ENCODE measurements around the gene HLCS.

The HLCS gene

GRCh38 chr21:36735724-36736320 is 230.6 kb downstream of the HLCS start:
- DNase-seq, result no peak

GRCh38 chr21:36735201-36735515 is 231.3 kb downstream of the HLCS start:
- no peak for DNase-seq

GRCh38 chr21:36734367-36735200 is 231.9 kb downstream of the HLCS start:
- DNase-seq, result no peak

GRCh38 chr21:36733857-36734256 is 232.6 kb downstream of the HLCS start:
- DNase-seq, result no peak

- DNase-seq, result no peak
Observed at GRCh38 chr21:36732761-36733160, 233.7 kb downstream of the HLCS start.

- no peak for DNase-seq
Observed at GRCh38 chr21:36732217-36732616, 234.3 kb downstream of the HLCS start.

GRCh38 chr21:36730291-36731281 is 235.9 kb downstream of the HLCS start:
- DNase-seq, result no peak

- DNase-seq, result no peak
Observed at GRCh38 chr21:36729310-36729970, 237.0 kb downstream of the HLCS start.

GRCh38 chr21:36728371-36729111 is 237.9 kb downstream of the HLCS start:
- DNase-seq, result no peak

- no peak for DNase-seq
Observed at GRCh38 chr21:36727866-36728265, 238.6 kb downstream of the HLCS start.

GRCh38 chr21:36725793-36726386 is 240.6 kb downstream of the HLCS start:
- no peak for DNase-seq

- DNase-seq, result no peak
Observed at GRCh38 chr21:36724660-36725059, 241.8 kb downstream of the HLCS start.

GRCh38 chr21:36723371-36723881 is 243.0 kb downstream of the HLCS start:
- DNase-seq, result no peak

GRCh38 chr21:36722370-36723368 is 243.8 kb downstream of the HLCS start:
- DNase-seq, result no peak

GRCh38 chr21:36721817-36722216 is 244.7 kb downstream of the HLCS start:
- DNase-seq, result no peak

GRCh38 chr21:36719614-36720013 is 246.9 kb downstream of the HLCS start:
- DNase-seq, result no peak

- no peak for DNase-seq
Observed at GRCh38 chr21:36718951-36719501, 247.4 kb downstream of the HLCS start.

- DNase-seq, result no peak
Observed at GRCh38 chr21:36717976-36718375, 248.5 kb downstream of the HLCS start.

- no peak for DNase-seq
Observed at GRCh38 chr21:36716836-36717235, 249.6 kb downstream of the HLCS start.

GRCh38 chr21:36716387-36716786 is 250.1 kb downstream of the HLCS start:
- no peak for DNase-seq
